HCT116 (cell line): Measurements from ENCODE around the gene TTC24.

Experiments used
- EZH2 ChIP-seq: fragments of 200-600 bp; sonication (generic); IDR thresholded peaks from 2 replicates; pipeline ENCODE4 v1.6.1; 2017; ENCODE audit warnings: antibody characterized with exemption, mixed run types
- EZH2phosphoT487 ChIP-seq: fragments of 200-600 bp; IDR thresholded peaks from 2 replicates; pipeline ENCODE4 v1.6.1; 2018; ENCODE audit warnings: antibody characterized with exemption, borderline replicate concordance
- RAD21 ChIP-seq: IDR thresholded peaks from 2 replicates; pipeline ENCODE4 v1.6.1; 2012; ENCODE audit warnings: low read depth, mild to moderate bottlenecking
- REST ChIP-seq: IDR thresholded peaks from 2 replicates; pipeline ENCODE4 v1.6.1; 2012; ENCODE audit warnings: low read depth
- SIN3A ChIP-seq: IDR thresholded peaks from 2 replicates; pipeline ENCODE4 v1.6.1; 2012; ENCODE audit warnings: low read depth
- TF ChIP-seq, protein P1 (sequence below): IDR thresholded peaks from 2 replicates; pipeline ENCODE4 v1.6.1; 2012
- TF ChIP-seq, protein P2 (sequence below), 3 experiments: fragments of 200-600 bp in 1 of 3; sonication (generic) in 1 of 3; IDR thresholded peaks in 2 of 3; conservative IDR thresholded peaks in 1 of 3; 2 replicates each; pipeline ENCODE4 v1.5.1; 2012 to 2017; ENCODE audit warnings: low read depth in 2 of 3, low read length in 2 of 3, antibody characterized with exemption in 1 of 3, borderline replicate concordance in 1 of 3, control low read depth in 1 of 3, mild to moderate bottlenecking in 1 of 3, mixed read lengths in 1 of 3, mixed run types in 1 of 3, moderate library complexity in 1 of 3; ENCODE audit not compliant: insufficient read depth in 1 of 3

- TF ChIP-seq, protein P1, sequence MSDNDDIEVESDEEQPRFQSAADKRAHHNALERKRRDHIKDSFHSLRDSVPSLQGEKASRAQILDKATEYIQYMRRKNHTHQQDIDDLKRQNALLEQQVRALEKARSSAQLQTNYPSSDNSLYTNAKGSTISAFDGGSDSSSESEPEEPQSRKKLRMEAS = no peak
- TF ChIP-seq, protein P2, sequence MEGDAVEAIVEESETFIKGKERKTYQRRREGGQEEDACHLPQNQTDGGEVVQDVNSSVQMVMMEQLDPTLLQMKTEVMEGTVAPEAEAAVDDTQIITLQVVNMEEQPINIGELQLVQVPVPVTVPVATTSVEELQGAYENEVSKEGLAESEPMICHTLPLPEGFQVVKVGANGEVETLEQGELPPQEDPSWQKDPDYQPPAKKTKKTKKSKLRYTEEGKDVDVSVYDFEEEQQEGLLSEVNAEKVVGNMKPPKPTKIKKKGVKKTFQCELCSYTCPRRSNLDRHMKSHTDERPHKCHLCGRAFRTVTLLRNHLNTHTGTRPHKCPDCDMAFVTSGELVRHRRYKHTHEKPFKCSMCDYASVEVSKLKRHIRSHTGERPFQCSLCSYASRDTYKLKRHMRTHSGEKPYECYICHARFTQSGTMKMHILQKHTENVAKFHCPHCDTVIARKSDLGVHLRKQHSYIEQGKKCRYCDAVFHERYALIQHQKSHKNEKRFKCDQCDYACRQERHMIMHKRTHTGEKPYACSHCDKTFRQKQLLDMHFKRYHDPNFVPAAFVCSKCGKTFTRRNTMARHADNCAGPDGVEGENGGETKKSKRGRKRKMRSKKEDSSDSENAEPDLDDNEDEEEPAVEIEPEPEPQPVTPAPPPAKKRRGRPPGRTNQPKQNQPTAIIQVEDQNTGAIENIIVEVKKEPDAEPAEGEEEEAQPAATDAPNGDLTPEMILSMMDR (IDR thresholded peaks at IDR 0.05 in 2 of 3, conservative IDR thresholded peaks at IDR 0.05 in 1 of 3; ENCODE audit: borderline replicate concordance in 1 of 3, insufficient read depth in 1 of 3, low read depth in 2 of 3, low read length in 2 of 3) = no peak
- TF ChIP-seq SIN3A = no peak
- TF ChIP-seq RAD21 = no peak
- TF ChIP-seq EZH2phosphoT487 = no peak
- no peak for TF ChIP-seq EZH2
- TF ChIP-seq REST = no peak
Observed at GRCh38 chr1:156560585-156561163, 18.8 kb upstream of the TTC24 start.
